A673 (cell line): ENCODE measurements around the gene MEFV.

Experiments
- CTCF ChIP-seq: fragments of 300-800, 200-600 bp; sonication (generic); conservative IDR thresholded peaks from 2 replicates; pipeline ENCODE4 v1.5.1; 2017; ENCODE audit warnings: low read depth, mild to moderate bottlenecking, antibody characterized with exemption, low read length, moderate library complexity, mixed read lengths
- EZH2 ChIP-seq: fragments of 200-600 bp; sonication (generic); IDR thresholded peaks from 2 replicates; pipeline ENCODE4 v1.6.1; 2017; ENCODE audit warnings: borderline replicate concordance, low read depth, mild to moderate bottlenecking, mixed read lengths, antibody characterized with exemption, low read length; ENCODE audit not compliant: poor library complexity, severe bottlenecking

GRCh38 chr16:3254309-3254708 is 2.1 kb downstream of the MEFV start:
- TF ChIP-seq CTCF: no peak
- TF ChIP-seq EZH2: no peak
